ENCODE data around the gene IFNA17. TPM values are rescaled to one million over a fixed set of nuclear protein-coding genes. Genes with fewer than 3 reads are reported as not detected.
"Not testable (repeated sequence)": the region's sequence is repeated elsewhere in the genome, so short reads cannot be mapped to it uniquely, and the experiment has no call there.

The IFNA17 gene
- total RNA-seq, 1 experiment from 2014 or later, result not detected

DNA sequence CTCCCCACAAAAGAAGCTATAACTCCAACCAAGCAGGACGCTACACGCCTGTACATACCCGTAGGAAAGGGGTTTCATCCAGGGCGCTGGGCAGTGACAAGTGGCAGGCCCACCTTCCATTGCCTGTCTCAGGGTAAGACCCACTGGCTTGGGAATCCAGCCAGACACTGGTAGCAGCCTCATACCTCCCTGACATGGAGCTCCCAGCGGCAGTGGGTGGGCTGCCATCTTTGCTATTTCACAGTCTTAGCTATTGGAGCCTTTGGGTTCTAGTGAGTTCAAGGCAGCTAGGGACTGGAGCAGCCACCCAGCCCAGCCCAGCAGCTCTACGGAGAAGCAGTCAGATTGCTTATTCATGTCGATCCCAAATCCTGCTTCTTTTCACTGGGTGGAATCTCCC is 17.7 kb downstream of the IFNA17 start:
- POLR2A ChIA-PET, result no interaction called here

DNA sequence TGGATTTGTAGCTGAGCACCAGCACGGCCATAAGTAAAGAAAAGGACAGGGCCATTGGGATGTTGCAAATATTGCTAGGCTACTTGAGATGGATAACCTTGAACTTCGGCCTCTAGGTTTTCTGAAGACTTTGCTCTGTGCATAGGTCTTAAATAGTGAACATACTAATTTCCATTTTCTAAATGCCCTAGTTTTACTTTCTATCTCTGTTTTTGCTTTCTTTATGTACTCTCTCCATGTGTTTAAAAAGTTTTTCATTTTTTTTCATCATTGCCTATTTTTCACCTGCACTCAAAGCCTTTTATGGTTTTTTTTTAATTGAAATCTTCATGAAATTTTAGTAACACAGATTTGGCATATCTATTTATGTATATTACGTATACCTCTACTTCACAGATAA is 21.0 kb downstream of the IFNA17 start, which contains the start of gene IFNA10:
TSS of gene IFNA10 (minus strand) at position 101 of the 400 bp plus-strand sequence. CDS start at position 55, 46 bp downstream.
- H3K79me2 ChIP-seq (ENCODE audit: insufficient read depth, low read length); ATAC-seq; H4K20me1 ChIP-seq (ENCODE audit: insufficient read depth); H3K9me2 ChIP-seq (ENCODE audit: insufficient read depth); H2AFZ ChIP-seq (ENCODE audit: low read depth, low read length, poor library complexity, severe bottlenecking); BruUV-seq (replicated peaks); RAD21 ChIA-PET (ENCODE audit: low non-redundant PET in 1 of 2, low total read pairs in 2 of 2, uncharacterized antibody in 2 of 2, unreplicated experiment in 2 of 2); H3K4me1 ChIP-seq (ENCODE audit: control insufficient read depth in 1 of 2, insufficient read depth in 2 of 2, low read length in 2 of 2); H3K36me3 ChIP-seq (ENCODE audit: control insufficient read depth in 1 of 2, insufficient read depth in 2 of 2, low read length in 2 of 2); CTCF ChIA-PET; POLR2A ChIA-PET; H3K4me3 ChIP-seq (replicated peaks in 1 of 2; ENCODE audit: low read depth in 1 of 2, low read length in 2 of 2); intact Hi-C loops (cut with micrococcal nuclease); H3K4me2 ChIP-seq (ENCODE audit: low read length); H3K27me3 ChIP-seq (ENCODE audit: insufficient read depth, low read length); DNase-seq (ENCODE audit: low read depth, low spot score); H3K9me3 ChIP-seq (ENCODE audit: control insufficient read depth in 1 of 2, insufficient read depth in 1 of 2, low read depth in 1 of 2, low read length in 2 of 2); H3K9ac ChIP-seq (ENCODE audit: low read length); H3K27ac ChIP-seq (ENCODE audit: low read depth, low read length): not testable (repeated sequence)

More for the DNA sequence above, 17.7 kb downstream of the IFNA17 start:
- RAD21 ChIA-PET (ENCODE audit: low non-redundant PET in 1 of 2, low total read pairs in 2 of 2, uncharacterized antibody in 2 of 2, unreplicated experiment in 2 of 2), result no interaction called here
- no peaks in the 10 kb centered on the region for H3K27me3 ChIP-seq (ENCODE audit: insufficient read depth, low read length)
- no peak overlapping the region for H3K27ac ChIP-seq (ENCODE audit: low read depth, low read length)
- H2AFZ ChIP-seq (ENCODE audit: low read depth, low read length, poor library complexity, severe bottlenecking), result no peak overlapping the region
- H3K4me1 ChIP-seq (ENCODE audit: control insufficient read depth in 1 of 2, insufficient read depth in 2 of 2, low read length in 2 of 2), result no peaks in the 10 kb centered on the region
- H3K9ac ChIP-seq (ENCODE audit: low read length), result no peak overlapping the region
- H4K20me1 ChIP-seq (ENCODE audit: insufficient read depth), result no peaks in the 10 kb centered on the region
- no peak overlapping the region for H3K4me3 ChIP-seq (replicated peaks in 1 of 2; ENCODE audit: low read depth in 1 of 2, low read length in 2 of 2)
- no peaks in the 10 kb centered on the region for H3K79me2 ChIP-seq (ENCODE audit: insufficient read depth, low read length)
- H3K9me2 ChIP-seq (ENCODE audit: insufficient read depth), result no peaks in the 10 kb centered on the region
- no TSS peak for BruUV-seq (replicated peaks)
- intact Hi-C loops (cut with micrococcal nuclease), result no loop called here
- TF ChIP-seq FOSL1 (IDR thresholded peaks at IDR 0.05; ENCODE audit: low read depth) (no peak), ZFX (IDR thresholded peaks at IDR 0.05) (no peak), POLR2A (IDR thresholded peaks at IDR 0.05; ENCODE audit: borderline replicate concordance, extremely low read depth, insufficient read depth, insufficient read length) (no peak)
- H3K4me2 ChIP-seq (ENCODE audit: low read length), result no peak overlapping the region
- no peak for ATAC-seq
- no peak for DNase-seq (ENCODE audit: low read depth, low spot score)
- H3K36me3 ChIP-seq (ENCODE audit: control insufficient read depth in 1 of 2, insufficient read depth in 2 of 2, low read length in 2 of 2), result no peaks in the 10 kb centered on the region
- H3K9me3 ChIP-seq (ENCODE audit: control insufficient read depth in 1 of 2, insufficient read depth in 1 of 2, low read depth in 1 of 2, low read length in 2 of 2), result no peaks in the 10 kb centered on the region
- CTCF ChIA-PET, result interaction anchor here (1.5 kb wide), 1 partner anchor 15 kb away, joined by 5 read pairs; no protein-coding TSS in a partner anchor

DNA sequence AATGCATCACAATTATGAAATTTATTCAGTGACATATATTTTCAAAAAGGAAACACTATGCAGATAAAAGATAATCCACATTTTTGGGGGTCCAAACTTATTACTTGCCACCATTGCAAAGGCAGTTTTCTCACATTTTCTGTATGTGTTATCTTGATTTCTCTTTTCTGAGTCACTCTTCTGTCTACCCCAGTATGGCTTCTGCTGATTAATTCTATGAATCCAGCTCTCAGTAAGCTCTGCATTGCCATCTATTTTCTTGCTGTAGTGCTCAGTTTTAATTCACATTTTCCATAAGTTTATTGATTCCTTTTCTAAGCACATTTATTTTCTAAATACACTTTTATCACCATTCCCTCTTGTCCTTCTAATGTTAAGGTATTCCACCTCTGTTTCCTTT is 22.8 kb downstream of the IFNA17 start:
- DNase-seq (ENCODE audit: low read depth, low spot score), result no peak
- H3K27me3 ChIP-seq (ENCODE audit: insufficient read depth, low read length), result no peaks in the 10 kb centered on the region
- ATAC-seq, result no peak
- H3K9me2 ChIP-seq (ENCODE audit: insufficient read depth), result no peaks in the 10 kb centered on the region
- H2AFZ ChIP-seq (ENCODE audit: low read depth, low read length, poor library complexity, severe bottlenecking), result no peak overlapping the region
- H3K4me1 ChIP-seq (ENCODE audit: control insufficient read depth in 1 of 2, insufficient read depth in 2 of 2, low read length in 2 of 2), result no peaks in the 10 kb centered on the region
- intact Hi-C loops (cut with micrococcal nuclease), result no loop called here
- CTCF ChIA-PET, result interaction anchor here (1.3 kb wide), 1 partner anchor 22 kb away, joined by 3 read pairs; no protein-coding TSS in a partner anchor
- no peaks in the 10 kb centered on the region for H3K9me3 ChIP-seq (ENCODE audit: control insufficient read depth in 1 of 2, insufficient read depth in 1 of 2, low read depth in 1 of 2, low read length in 2 of 2)
- H3K79me2 ChIP-seq (ENCODE audit: insufficient read depth, low read length), result no peaks in the 10 kb centered on the region
- no peak overlapping the region for H3K27ac ChIP-seq (ENCODE audit: low read depth, low read length)
- no peak overlapping the region for H3K4me2 ChIP-seq (ENCODE audit: low read length)
- no peaks in the 10 kb centered on the region for H4K20me1 ChIP-seq (ENCODE audit: insufficient read depth)
- BruUV-seq (replicated peaks), result no TSS peak
- no peak overlapping the region for H3K4me3 ChIP-seq (replicated peaks in 1 of 2; ENCODE audit: low read depth in 1 of 2, low read length in 2 of 2)
- RAD21 ChIA-PET (ENCODE audit: low non-redundant PET in 1 of 2, low total read pairs in 2 of 2, uncharacterized antibody in 2 of 2, unreplicated experiment in 2 of 2), result no interaction called here
- H3K9ac ChIP-seq (ENCODE audit: low read length), result no peak overlapping the region
- POLR2A ChIA-PET, result no interaction called here
- H3K36me3 ChIP-seq (ENCODE audit: control insufficient read depth in 1 of 2, insufficient read depth in 2 of 2, low read length in 2 of 2), result no peaks in the 10 kb centered on the region
- TF ChIP-seq POLR2AphosphoS5 (IDR thresholded peaks at IDR 0.05; ENCODE audit: low read depth, low read length) (no peak), EZH2 (IDR thresholded peaks at IDR 0.05) (no peak), YY1 (IDR thresholded peaks at IDR 0.05; ENCODE audit: extremely low read depth, insufficient replicate concordance, low read depth, low read length) (no peak), FOSL1 (IDR thresholded peaks at IDR 0.05; ENCODE audit: low read depth) (no peak), SIN3A (IDR thresholded peaks at IDR 0.05; ENCODE audit: low read depth) (no peak), CEBPB (IDR thresholded peaks at IDR 0.05; ENCODE audit: low read depth) (no peak), ELF1 (IDR thresholded peaks at IDR 0.05; ENCODE audit: borderline replicate concordance, low read depth) (no peak), ZNF274 (IDR thresholded peaks at IDR 0.05; ENCODE audit: low read depth, low read length) (no peak), SRF (IDR thresholded peaks at IDR 0.05; ENCODE audit: low read depth) (no peak)
- TF ChIP-seq, protein P1, sequence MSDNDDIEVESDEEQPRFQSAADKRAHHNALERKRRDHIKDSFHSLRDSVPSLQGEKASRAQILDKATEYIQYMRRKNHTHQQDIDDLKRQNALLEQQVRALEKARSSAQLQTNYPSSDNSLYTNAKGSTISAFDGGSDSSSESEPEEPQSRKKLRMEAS (IDR thresholded peaks at IDR 0.05), result no peak
- TF ChIP-seq, protein P2, sequence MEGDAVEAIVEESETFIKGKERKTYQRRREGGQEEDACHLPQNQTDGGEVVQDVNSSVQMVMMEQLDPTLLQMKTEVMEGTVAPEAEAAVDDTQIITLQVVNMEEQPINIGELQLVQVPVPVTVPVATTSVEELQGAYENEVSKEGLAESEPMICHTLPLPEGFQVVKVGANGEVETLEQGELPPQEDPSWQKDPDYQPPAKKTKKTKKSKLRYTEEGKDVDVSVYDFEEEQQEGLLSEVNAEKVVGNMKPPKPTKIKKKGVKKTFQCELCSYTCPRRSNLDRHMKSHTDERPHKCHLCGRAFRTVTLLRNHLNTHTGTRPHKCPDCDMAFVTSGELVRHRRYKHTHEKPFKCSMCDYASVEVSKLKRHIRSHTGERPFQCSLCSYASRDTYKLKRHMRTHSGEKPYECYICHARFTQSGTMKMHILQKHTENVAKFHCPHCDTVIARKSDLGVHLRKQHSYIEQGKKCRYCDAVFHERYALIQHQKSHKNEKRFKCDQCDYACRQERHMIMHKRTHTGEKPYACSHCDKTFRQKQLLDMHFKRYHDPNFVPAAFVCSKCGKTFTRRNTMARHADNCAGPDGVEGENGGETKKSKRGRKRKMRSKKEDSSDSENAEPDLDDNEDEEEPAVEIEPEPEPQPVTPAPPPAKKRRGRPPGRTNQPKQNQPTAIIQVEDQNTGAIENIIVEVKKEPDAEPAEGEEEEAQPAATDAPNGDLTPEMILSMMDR (IDR thresholded peaks at IDR 0.05 in 2 of 3, conservative IDR thresholded peaks at IDR 0.05 in 1 of 3; ENCODE audit: borderline replicate concordance in 1 of 3, insufficient read depth in 1 of 3, low read depth in 2 of 3, low read length in 2 of 3), result no peak
- TF ChIP-seq, protein P3, sequence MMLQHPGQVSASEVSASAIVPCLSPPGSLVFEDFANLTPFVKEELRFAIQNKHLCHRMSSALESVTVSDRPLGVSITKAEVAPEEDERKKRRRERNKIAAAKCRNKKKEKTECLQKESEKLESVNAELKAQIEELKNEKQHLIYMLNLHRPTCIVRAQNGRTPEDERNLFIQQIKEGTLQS (IDR thresholded peaks at IDR 0.05), result no peak
